OCI-LY3 (cell line): ENCODE results near the gene DOK5.

ENCODE experiments used
- EZH2phosphoT487 ChIP-seq: fragments of 200-600 bp; shearing (Covaris generic); IDR thresholded peaks from 2 replicates; pipeline ENCODE4 v1.6.1; 2018; ENCODE audit warnings: antibody characterized with exemption, mixed run types, low read depth
- TF ChIP-seq, protein P1 (sequence below): fragments of 200-600, 300-600 bp; sonication (generic); IDR thresholded peaks from 2 replicates; pipeline ENCODE4 v1.5.1; 2014; ENCODE audit warnings: antibody characterized with exemption, low read length, low read depth

DNA sequence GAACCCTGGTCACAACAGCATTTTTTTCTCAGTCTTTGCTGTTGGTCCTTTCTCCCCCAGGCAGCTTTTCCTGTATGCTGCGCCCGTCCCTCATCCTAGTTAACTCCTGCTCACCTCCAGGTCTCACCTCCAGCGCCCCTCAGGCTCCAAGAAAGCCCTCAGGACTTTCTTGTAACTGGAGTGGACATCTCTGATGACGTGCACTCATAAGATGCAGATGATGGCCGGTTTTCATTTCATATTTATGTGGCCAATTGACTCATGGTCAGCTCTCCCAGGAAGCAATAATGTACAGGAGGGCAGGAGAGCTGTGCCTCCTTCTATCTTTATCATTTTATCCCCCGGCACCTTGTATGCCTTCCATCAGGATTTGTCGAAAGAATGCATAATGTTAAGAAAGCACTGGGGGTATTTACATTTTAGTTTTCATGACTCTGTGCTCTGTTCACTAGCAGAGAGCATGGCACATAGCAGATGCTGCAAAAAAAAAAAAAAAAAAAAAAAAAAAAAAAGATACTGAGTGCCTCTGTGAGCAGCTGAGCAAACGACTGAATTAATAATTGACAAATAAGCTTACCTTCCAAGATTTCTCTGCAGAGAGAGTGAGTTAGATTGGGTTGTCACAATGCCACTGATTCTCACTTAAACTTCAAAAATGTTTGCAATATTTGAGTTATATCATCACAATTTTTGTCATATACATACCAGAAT, 170.2 kb downstream of the DOK5 start:
- TF ChIP-seq, protein P1, sequence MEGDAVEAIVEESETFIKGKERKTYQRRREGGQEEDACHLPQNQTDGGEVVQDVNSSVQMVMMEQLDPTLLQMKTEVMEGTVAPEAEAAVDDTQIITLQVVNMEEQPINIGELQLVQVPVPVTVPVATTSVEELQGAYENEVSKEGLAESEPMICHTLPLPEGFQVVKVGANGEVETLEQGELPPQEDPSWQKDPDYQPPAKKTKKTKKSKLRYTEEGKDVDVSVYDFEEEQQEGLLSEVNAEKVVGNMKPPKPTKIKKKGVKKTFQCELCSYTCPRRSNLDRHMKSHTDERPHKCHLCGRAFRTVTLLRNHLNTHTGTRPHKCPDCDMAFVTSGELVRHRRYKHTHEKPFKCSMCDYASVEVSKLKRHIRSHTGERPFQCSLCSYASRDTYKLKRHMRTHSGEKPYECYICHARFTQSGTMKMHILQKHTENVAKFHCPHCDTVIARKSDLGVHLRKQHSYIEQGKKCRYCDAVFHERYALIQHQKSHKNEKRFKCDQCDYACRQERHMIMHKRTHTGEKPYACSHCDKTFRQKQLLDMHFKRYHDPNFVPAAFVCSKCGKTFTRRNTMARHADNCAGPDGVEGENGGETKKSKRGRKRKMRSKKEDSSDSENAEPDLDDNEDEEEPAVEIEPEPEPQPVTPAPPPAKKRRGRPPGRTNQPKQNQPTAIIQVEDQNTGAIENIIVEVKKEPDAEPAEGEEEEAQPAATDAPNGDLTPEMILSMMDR: no peak
- no peak for TF ChIP-seq EZH2phosphoT487
